Activated T-helper 9 cell treated with anti-CD3 and anti-CD28 coated beads, Interleukin-2, amount 50 U/mL, for 16 hours (primary cell): Measurements from ENCODE around the gene PCDHB9.
"Not testable (repeated sequence)": the region's sequence is repeated elsewhere in the genome, so short reads cannot be mapped to it uniquely, and the experiment has no call there.

Source experiments
- DNase-seq: peaks from one replicate; pipeline ENCODE4 v3.0.0-alpha.2; 2020; ENCODE audit warnings: low read depth

The PCDHB9 gene

DNA sequence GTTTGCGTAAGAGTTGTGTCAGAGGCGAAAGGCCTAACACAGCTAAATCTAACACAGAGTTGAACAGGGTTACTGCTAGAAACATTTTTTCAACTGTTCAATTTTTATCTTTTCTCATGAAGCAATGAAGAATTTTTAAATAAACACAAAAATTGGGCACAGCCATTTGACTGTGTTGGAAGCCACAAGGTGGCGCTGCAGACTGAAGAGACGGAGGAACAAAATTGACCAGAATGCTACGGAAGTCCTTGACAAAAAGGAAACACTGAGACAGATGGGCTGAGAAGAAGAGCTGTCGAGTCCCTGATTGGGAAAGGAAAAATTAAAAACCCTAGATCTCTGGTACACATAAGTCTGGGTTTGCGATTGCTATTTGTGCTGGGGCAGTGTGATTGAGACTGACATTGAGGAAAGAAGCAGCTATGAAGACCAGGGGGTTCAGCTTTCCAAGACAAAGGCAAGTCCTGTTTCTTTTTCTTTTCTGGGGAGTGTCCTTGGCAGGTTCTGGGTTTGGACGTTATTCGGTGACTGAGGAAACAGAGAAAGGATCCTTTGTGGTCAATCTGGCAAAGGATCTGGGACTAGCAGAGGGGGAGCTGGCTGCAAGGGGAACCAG lies at the start of gene PCDHB9:
PCDHB9 (plus strand) TSS at position 265 of the 616 bp plus-strand sequence; CDS start at position 423, 158 bp downstream.
- DNase-seq, result no peak

DNA sequence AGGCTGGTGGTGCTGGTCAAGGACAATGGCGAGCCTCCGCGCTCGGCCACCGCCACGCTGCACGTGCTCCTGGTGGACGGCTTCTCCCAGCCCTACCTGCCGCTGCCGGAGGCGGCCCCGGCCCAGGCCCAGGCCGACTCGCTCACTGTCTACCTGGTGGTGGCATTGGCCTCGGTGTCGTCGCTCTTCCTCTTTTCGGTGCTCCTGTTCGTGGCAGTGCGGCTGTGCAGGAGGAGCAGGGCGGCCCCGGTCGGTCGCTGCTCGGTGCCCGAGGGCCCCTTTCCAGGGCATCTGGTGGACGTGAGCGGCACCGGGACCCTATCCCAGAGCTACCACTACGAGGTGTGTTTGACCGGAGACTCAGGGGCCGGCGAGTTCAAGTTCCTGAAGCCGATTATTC lies 49.6 kb upstream of the PCDHB9 start:
- not testable (repeated sequence) for DNase-seq

DNA sequence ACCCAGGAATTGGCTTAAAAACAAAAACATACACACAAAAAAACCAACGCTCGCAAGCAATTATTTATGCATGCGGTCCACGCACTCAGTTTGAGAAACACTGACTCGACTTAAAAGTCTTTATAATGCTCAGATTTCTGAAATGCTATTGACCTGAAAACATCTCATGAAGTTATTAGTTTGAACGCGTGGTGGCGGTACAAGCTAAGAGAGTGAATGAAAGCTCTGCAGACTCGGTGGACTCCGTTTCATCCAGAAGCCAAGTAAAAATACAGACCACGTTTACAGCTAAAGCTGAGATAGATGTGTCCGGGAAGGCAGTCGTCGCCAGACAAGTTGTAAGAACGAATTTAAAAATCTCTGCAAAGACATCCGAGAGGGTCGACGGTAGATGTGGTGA lies 37.1 kb upstream of the PCDHB9 start, which contains the start of gene PCDHB6:
PCDHB6 (plus strand) TSS at position 246 of the 400 bp plus-strand sequence. CDS start 201 bp downstream, outside the sequence.
- no peak for DNase-seq

DNA sequence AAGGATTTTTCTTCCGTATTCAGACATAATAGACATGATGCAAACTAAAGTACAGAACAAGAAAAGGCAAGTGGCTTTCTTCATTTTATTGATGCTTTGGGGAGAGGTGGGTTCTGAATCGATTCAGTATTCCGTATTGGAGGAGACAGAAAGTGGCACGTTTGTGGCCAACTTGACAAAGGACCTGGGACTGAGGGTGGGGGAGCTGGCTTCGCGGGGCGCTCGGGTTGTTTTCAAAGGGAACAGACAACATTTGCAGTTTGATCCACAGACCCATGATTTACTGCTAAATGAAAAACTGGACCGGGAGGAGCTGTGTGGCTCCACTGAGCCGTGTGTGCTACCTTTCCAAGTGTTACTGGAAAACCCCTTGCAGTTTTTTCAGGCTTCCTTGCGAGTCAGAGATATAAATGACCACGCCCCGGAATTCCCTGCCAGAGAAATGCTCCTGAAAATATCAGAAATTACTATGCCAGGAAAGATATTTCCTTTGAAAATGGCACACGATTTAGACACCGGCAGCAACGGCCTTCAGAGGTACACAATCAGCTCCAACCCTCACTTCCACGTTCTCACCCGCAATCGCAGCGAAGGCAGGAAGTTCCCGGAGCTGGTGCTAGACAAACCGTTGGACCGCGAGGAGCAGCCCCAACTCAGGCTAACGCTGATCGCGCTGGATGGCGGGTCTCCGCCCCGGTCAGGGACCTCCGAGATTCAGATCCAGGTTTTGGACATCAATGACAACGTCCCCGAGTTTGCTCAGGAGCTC lies 36.6 kb upstream of the PCDHB9 start:
- DNase-seq, result no peak

DNA sequence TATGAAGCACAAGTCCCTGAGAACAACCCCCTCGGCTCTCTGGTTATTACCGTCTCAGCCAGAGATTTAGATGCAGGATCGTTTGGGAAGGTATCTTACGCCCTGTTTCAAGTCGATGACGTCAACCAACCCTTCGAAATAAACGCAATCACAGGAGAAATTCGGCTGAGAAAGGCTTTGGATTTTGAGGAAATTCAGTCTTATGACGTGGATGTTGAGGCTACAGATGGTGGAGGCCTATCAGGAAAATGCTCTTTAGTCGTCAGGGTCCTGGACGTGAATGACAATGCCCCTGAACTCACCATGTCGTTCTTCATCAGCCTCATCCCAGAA lies 36.0 kb upstream of the PCDHB9 start:
- no peak for DNase-seq

- DNase-seq, result not testable (repeated sequence)
Measured at GRCh38 chr5:141151632-141152031, 35.3 kb upstream of the PCDHB9 start.

DNA sequence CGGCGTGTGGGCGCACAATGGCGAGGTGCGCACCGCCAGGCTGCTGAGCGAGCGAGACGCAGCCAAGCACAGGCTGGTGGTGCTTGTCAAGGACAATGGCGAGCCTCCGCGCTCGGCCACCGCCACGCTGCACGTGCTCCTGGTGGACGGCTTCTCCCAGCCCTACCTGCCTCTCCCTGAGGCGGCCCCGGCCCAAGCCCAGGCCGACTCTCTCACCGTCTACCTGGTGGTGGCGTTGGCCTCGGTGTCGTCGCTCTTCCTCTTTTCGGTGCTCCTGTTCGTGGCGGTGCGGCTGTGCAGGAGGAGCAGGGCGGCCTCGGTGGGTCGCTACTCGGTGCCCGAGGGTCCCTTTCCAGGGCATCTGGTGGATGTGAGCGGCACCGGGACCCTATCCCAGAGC lies 34.9 kb upstream of the PCDHB9 start:
- not testable (repeated sequence) for DNase-seq

- no peak for DNase-seq
Measured at GRCh38 chr5:141155540-141156374, 31.2 kb upstream of the PCDHB9 start.

GRCh38 chr5:141157356-141157755 lies 29.6 kb upstream of the PCDHB9 start:
- not testable (repeated sequence) for DNase-seq

DNA sequence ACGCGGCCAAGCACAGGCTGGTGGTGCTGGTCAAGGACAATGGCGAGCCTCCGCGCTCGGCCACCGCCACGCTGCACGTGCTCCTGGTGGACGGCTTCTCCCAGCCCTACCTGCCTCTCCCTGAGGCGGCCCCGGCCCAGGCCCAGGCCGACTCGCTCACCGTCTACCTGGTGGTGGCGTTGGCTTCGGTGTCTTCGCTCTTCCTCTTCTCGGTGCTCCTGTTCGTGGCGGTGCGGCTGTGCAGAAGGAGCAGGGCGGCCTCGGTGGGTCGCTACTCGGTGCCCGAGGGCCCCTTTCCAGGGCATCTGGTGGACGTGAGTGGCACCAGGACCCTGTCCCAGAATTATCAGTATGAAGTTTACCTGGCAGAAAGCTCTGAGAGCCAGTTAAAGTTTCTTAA lies 29.1 kb upstream of the PCDHB9 start:
- DNase-seq, result not testable (repeated sequence)

- no peak for DNase-seq
Measured at GRCh38 chr5:141172381-141173204, 14.4 kb upstream of the PCDHB9 start, which contains the start of gene PCDHB7. Gene PCDHB7 (plus strand): TSS chr5:141172644. CDS start chr5:141172836, 192 bp downstream.

- DNase-seq, result not testable (repeated sequence)
Measured at GRCh38 chr5:141174291-141175104, 12.5 kb upstream of the PCDHB9 start.

DNA sequence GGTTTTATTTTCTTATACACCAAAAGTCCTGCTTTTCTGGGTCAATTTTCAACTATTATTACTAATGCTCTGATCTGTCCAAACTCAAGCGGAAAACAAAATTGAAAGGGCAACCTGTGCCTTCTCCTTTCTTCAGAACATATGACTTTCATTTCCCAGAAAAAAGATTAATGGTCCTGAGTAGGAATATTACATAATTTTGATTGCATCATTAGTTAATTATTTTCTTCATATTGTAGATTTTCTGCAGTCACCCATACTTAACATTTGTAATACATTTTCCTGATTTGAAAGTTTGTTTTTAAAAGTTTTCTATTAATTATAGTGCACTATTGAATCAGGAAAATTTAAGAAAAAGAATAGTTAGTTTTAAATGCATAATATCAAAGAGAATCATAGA lies 11.0 kb upstream of the PCDHB9 start:
- DNase-seq, result no peak

GRCh38 chr5:141177577-141178191 lies 9.3 kb upstream of the PCDHB9 start, which contains the start of gene PCDHB8:
Gene PCDHB8 (plus strand): TSS chr5:141177790. CDS start chr5:141178035, 245 bp downstream.
- not testable (repeated sequence) for DNase-seq

DNA sequence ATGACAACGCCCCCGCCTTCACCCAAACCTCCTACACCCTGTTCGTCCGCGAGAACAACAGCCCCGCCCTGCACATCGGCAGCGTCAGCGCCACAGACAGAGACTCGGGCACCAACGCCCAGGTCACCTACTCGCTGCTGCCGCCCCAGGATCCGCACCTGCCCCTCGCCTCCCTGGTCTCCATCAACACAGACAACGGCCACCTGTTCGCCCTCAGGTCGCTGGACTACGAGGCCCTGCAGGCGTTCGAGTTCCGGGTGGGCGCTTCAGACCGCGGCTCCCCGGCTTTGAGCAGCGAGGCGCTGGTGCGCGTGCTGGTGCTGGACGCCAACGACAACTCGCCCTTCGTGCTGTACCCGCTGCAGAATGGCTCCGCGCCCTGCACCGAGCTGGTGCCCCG lies 7.6 kb upstream of the PCDHB9 start:
- not testable (repeated sequence) for DNase-seq

DNA sequence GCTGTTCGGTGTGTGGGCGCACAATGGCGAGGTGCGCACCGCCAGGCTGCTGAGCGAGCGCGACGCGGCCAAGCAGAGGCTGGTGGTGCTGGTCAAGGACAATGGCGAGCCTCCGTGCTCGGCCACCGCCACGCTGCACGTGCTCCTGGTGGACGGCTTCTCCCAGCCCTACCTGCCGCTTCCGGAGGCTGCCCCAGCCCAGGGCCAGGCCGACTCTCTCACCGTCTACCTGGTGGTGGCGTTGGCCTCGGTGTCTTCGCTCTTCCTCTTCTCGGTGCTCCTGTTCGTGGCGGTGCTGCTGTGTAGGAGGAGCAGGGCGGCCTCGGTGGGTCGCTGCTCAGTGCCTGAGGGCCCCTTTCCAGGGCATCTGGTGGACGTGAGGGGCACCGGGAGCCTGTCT lies 7.1 kb upstream of the PCDHB9 start:
- DNase-seq, result not testable (repeated sequence)

GRCh38 chr5:141180313-141180712 lies 6.6 kb upstream of the PCDHB9 start:
- no peak for DNase-seq

- DNase-seq, result no peak
Measured at GRCh38 chr5:141182248-141182647, 4.7 kb upstream of the PCDHB9 start, which contains the start of gene PCDHB16. Gene PCDHB16 (plus strand): TSS chr5:141182387. CDS start chr5:141182560, 173 bp downstream.

GRCh38 chr5:141184117-141184855 lies 2.7 kb upstream of the PCDHB9 start:
- not testable (repeated sequence) for DNase-seq
